ENCODE measurements around the gene SLC16A7.

- TF ChIP-seq CTCF (IDR thresholded peaks at IDR 0.05) (no peak), POLR2A (IDR thresholded peaks at IDR 0.05) (no peak), POLR2AphosphoS5 (IDR thresholded peaks at IDR 0.05) (no peak)
Measured at GRCh38 chr12:59632408-59632807, 36.6 kb downstream of the SLC16A7 start.
